GM13977 (cell line): ENCODE measurements around the gene CSHL1.

Experiments used
- DNase-seq: peaks from one replicate; pipeline ENCODE4 v3.0.0; 2012; ENCODE audit warnings: low spot score
- CTCF ChIP-seq: IDR thresholded peaks from 2 replicates; pipeline ENCODE4 v1.5.1; 2012; ENCODE audit warnings: mild to moderate bottlenecking, control low read depth; ENCODE audit not compliant: insufficient read depth; ENCODE audit errors: extremely low read depth, missing control alignments
- in situ Hi-C: fragments of 300-500 bp; cut with MboI; formaldehyde crosslinking; loops from one replicate; pipeline ENCODE4 v1.12.0; 2022; ENCODE audit warnings: low sequenced_read_pairs, low pct_unique_long_range_greater_than_20kb, mixed read lengths, inconsistent platforms; ENCODE audit not compliant: unreplicated experiment

The CSHL1 gene

GRCh38 chr17:63934183-63935112 is 23.4 kb upstream of the CSHL1 start:
- in situ Hi-C loops = no loop called here
- TF ChIP-seq CTCF = no peak

GRCh38 chr17:63933598-63933997 is 22.5 kb upstream of the CSHL1 start:
- no peak for TF ChIP-seq CTCF
- in situ Hi-C loops = no loop called here
- no peak for DNase-seq

More at GRCh38 chr17:63934183-63935112, 23.4 kb upstream of the CSHL1 start:
- no peak for DNase-seq

- TF ChIP-seq CTCF = no peak
- in situ Hi-C loops = no loop called here
- no peak for DNase-seq
Measured at GRCh38 chr17:63932721-63933120, 21.7 kb upstream of the CSHL1 start.

- no peak for TF ChIP-seq CTCF
- DNase-seq = peak; percentile 89
- in situ Hi-C loops = no loop called here
Measured at GRCh38 chr17:63931981-63932561, 21.0 kb upstream of the CSHL1 start, which contains the start of gene CD79B. Gene CD79B (minus strand): TSS chr17:63932331. CDS start chr17:63932261, 70 bp downstream.

GRCh38 chr17:63930951-63931575 is 20.0 kb upstream of the CSHL1 start:
- in situ Hi-C loops = no loop called here
- peak; percentile 75 for DNase-seq
- TF ChIP-seq CTCF = no peak
